Measurements from ENCODE around the gene NDUFS8.
"Not testable (repeated sequence)": the region's sequence is repeated elsewhere in the genome, so short reads cannot be mapped to it uniquely, and the experiment has no call there.

GRCh38 chr11:67985302-67985701, 45.2 kb upstream of the NDUFS8 start:
- TF ChIP-seq POLR2A (IDR thresholded peaks at IDR 0.05; ENCODE audit: low read depth, low read length); TAF1 (IDR thresholded peaks at IDR 0.05; ENCODE audit: borderline replicate concordance, low read depth, low read length); POLR2AphosphoS5 (IDR thresholded peaks at IDR 0.05; ENCODE audit: low read depth, low read length): not testable (repeated sequence)
